NOMO-1 treated with dmso at 0.1 percent for 144 hours (cell line): ENCODE results near the gene KCNIP1.
"Not testable (repeated sequence)": the region's sequence is repeated elsewhere in the genome, so short reads cannot be mapped to it uniquely, and the experiment has no call there.

ENCODE experiments used
- DNase-seq: peaks from one replicate; lab custom pipeline; 2025; ENCODE audit not compliant: unreplicated experiment; lab: John Stamatoyannopoulos, UW

KCNIP1 gene

DNA sequence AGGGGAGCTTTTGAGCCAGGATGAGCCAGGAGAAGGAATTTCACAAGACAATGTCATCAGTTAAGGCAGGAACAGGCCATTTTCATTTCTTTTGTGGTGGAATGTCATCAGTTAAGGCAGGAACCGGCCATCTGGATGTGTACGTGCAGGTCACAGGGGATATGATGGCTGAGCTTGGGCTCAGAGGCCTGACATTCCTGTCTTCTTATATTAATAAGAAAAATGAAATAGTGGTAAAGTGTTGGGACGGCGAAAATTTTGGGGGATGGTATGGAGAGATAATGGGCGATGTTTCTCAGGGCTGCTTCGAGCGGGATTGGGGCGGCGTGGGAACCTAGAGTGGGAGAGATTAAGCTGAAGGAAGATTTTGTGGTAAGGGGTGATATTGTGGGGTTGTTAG, 258.5 kb downstream of the KCNIP1 start:
- not testable (repeated sequence) for DNase-seq

DNA sequence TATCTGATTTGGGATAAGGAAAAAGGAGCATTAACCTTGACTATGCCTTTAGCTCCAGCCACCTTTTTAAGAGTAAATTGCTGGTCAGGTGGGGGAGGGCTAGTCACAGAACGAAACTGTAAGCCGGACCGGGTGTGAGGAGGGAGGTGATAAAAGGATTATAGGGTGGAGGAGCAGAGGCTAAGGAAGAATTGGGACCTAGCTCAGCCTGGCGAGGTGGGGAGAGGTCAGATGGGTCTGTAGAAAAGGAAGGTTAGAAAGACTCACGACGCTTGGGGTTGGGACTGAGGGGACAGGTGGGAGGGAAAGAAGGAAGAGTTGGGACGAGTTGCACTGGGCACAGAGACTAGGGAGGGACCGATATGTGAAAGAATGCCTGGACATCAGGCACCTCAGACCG, 262.0 kb downstream of the KCNIP1 start:
- not testable (repeated sequence) for DNase-seq

DNA sequence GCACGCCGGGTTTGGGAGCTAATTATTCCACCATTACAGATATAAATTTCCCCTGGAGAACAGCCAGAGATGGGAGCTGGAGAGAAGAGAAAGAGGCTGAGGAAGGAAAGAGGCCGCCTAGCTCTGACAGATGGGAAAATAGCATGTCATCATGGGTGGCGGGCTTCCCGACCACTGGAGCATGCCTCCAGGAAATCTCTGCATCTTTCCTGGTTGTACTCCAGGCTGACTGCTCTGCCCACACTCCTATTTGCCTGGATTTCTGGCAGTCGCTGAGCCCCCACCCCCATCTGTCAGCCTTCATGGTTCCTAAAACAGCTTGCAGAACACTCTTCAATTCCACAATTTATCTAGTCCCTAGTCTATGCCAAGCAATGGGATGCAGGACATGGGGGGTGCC, 265.4 kb downstream of the KCNIP1 start:
- no peak for DNase-seq

DNA sequence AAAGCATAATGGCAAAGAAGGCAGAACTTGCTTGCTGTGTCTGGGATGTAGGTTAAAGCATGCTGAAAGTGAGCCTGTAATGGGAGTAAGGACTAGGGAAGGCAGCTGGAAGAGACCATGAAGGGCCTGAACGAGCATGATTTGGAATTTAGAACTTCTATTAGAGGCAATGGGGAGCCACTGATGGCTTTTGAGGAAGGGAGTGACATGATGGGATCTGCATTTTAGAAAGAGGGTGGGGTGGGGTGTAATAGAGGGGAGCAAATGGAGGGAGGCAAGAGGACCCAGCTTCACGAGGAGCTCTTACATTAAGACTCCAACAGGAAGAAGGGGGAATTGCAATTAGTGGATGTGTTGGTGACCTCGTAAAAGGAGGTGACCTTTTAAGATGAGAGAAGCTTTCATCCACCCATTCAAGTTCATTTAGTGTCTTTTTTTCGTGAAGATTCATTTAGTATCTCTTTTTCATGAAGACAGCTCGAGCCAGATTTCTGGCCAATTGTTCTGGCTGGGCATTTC, 266.1 kb downstream of the KCNIP1 start:
- DNase-seq, result no peak

DNA sequence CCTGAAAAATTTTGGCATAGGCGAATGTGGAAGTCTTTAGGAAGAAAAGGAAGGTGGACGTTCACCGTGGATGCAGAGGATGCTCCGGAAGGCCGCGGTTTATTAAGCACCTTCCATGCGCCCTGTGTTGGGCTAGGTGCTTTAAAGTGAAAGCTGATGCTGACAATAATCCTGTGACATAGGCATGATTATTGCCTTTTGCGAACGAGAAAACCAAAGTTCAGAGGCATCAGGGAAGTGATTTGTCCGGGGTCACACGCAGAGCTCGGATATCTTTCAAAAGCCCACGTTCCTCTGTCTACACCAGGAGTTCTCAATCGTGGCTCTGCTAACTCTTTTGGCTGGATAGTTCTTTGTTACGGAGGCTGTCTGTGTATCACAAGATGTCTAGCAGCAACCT, 267.7 kb downstream of the KCNIP1 start:
- DNase-seq, result no peak

DNA sequence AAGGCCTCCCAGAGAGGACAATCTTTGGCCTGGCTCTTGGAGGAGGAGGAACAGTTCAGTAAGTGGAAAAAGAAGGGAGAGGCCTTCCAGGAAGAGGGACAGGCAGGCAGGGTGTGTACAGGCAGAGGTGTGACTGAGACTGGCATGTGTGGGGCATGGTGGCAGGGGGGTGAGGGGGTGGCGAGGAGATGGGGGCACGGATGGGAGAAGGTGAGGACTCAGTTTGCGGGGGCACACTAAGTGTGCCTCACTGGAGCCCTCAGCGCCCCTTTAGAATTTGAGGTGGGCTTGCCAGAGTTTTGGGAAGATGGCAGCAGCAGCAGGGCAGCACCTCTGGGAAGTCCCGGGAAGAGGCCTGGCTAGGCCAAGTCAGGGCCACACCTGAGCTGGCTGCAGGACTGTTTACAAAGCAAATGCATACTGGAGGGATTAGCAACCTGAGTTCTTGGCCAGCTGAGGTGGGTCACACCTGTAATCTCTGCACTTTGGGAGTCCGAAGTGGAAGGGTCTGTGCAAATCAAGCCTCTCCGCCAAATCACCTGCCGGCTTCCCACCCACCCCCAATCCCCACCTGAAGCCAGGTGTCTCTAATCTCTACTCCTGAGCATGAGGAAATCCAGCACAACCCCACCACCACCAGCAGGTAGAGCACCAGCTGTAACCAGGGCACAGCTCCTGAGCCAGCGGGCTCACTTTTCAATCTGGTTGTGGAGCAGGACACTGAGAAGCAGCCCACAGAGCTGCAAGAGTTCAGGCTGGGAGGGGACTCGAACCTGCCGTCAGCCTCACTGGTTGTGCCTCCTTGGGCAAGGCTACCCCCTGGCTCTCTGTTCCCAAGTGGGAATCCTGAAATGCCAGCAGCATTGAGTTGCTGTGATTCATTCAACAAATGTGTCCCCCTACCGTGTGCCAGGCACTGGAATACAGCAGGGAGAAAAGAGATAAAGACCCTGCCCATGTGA, 269.5 kb downstream of the KCNIP1 start:
- DNase-seq, result no peak

DNA sequence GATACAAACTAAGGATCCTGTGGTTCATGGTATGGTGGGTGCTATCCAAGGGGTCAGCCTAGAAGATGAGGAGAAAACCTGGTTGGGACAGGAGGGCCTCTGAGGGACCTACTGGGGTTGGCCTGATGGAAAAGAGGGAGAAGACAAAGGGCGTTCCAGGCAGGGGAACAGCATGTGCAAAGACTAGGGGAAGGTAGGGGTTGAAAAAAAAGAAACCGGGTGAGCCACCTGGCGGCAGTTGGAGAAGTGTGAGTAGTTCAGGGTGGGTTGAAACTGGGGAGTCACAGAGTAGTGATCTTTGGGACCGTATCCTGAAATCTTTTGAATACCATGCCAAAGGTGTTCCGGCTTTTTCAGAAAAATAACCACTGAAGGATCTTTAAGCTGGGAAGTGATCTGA, 271.0 kb downstream of the KCNIP1 start:
- DNase-seq, result no peak

DNA sequence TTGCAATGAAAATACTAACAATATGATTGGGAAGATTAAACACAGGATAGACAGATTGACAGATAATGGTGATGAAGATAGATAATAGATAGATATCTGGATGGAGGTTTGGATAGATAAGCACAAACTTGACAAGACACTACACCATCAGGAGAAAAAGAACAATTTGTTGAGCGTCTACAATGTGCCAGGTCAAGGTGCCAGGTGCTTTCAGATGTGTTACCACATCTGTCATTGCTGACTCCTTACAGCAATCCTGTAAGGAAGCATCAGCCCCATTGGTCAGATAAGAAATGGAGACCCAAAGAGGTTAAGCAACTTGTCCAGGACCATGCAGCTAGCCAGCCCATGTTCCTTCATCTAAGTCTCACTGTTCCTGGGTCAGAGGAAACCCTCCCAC, 278.1 kb downstream of the KCNIP1 start:
- no peak for DNase-seq

DNA sequence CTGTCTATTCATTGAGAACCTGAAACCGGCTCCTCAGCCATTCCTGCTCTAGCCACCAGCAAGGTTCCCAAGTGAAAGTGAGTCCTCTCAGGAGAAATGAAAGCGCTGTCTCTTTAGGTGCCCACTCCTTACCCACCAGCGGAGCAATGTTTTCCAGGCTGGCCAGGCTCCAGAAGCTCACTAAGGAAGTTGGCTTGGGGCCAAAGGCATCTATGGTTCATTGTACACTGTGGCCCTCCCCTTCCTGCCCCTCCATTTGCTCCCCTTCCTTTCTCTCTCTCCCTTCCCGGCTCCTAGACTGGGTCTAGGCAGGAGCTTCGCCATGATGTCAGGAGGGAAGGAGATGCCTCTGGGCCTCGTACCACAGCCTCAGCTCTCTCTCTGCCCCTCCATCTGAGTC, 278.6 kb downstream of the KCNIP1 start:
- no peak for DNase-seq

DNA sequence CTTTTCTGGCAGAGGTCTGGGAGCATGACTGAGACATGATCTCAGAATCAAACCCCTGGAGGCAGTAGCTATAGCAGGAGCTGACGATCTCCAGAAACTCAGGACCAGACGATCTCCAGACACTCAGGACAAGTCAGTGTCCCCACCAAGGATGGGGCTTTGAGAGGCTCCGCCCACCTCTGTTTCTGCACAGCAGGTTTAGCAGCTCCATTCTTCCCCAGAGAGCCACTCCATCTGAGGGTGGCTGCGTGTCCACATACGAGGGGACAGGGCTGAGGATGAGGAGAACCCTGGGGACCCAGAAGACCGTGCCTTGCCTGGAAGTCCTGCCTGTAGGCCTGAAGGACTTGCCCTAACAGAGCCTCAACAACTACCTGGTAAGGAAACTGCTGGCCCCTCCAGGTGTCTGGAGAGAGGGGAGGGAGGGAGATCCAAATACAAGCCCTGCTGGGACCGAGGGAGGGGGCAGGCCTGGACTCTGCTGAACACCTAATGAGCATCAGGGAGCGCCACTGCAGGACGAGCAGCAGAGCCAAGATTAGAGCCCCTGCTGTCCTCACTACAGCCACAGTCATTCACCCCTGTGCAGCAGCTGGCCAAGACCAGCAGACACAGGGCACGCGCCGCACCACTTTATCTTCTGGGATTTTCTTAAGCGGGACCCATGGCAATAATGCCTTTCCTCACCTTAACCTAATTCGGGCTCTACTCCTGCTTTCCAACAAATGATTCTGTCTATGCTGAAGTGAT, 279.9 kb downstream of the KCNIP1 start, which contains the start of gene GABRP:
Gene GABRP, plus strand, starts transcription at position 228 of the 750 bp plus-strand sequence. CDS start 4,891 bp downstream, outside the sequence.
- no peak for DNase-seq

DNA sequence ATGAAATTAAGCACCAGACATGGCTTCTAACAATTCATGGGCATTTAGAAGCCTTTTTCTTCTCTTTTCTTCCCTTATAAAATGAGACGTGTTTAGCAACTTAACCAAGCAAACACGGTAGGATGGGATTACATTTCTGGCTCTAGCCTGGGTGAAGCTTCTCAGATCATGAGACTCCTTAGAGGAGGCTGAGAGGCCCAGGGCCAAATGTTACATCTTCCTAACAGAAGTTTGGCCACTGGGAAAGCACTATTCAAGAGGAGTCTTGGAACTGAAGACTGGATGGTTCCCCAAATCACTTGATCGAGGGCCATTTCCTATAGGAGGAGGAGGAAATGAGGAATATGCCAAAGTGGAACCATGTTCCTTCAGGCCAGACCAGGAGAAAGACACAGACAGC, 281.6 kb downstream of the KCNIP1 start:
- DNase-seq, result no peak
